ENCODE measurements around the gene PITRM1.

GRCh38 chr10:3127921-3128320 lies 44.7 kb downstream of the PITRM1 start:
- TF ChIP-seq CTCF (IDR thresholded peaks at IDR 0.05) (no peak), POLR2AphosphoS5 (IDR thresholded peaks at IDR 0.05) (no peak), POLR2A (IDR thresholded peaks at IDR 0.05) (no peak), EP300 (IDR thresholded peaks at IDR 0.05) (no peak)

Measured in upper lobe of left lung (tissue), 4 donors.